ENCODE measurements around the gene KDM4C. TPM values are rescaled to one million over a fixed set of nuclear protein-coding genes. Genes with fewer than 3 reads are reported as not detected.
"Not testable (repeated sequence)": the region's sequence is repeated elsewhere in the genome, so short reads cannot be mapped to it uniquely, and the experiment has no call there.

The KDM4C gene
- total RNA-seq, 4 donors from 2014 or later: 52.1 to 83.6 (median 65.5) TPM

- H3K27ac ChIP-seq: no peak overlapping the region
These were observed 30.6 kb downstream of the KDM4C start for GRCh38 chr9:6788162-6789016.

GRCh38 chr9:6789017-6789338 lies 31.2 kb downstream of the KDM4C start:
- H3K9me3 ChIP-seq; H3K27ac ChIP-seq; intact Hi-C loops (cut with DNase I); DNase-seq; H3K36me3 ChIP-seq; H3K27me3 ChIP-seq; H3K4me3 ChIP-seq (replicated peaks in 1 of 3): not testable (repeated sequence)
- peaks cover 11 to 16% of the 10 kb centered on the region in 2 donors for H3K4me1 ChIP-seq
- 96 to 97% methylated on average over 9 of the region's 9 CpGs for WGBS, 2 donors

More at GRCh38 chr9:6788162-6789016, 30.6 kb downstream of the KDM4C start:
- Histone ChIP-seq H3K9me3 (no peaks in the 10 kb centered on the region), H3K4me3 (replicated peaks in 1 of 3) (no peak overlapping the region), H3K27me3 (no peaks in the 10 kb centered on the region), H3K4me1 (peaks cover 11 to 16% of the 10 kb centered on the region in 2 donors), H3K36me3 (no peaks in the 10 kb centered on the region)
- no peak for DNase-seq
- 64 to 70% methylated on average over 8 of the region's 8 CpGs for WGBS, 2 donors
- no peak for TF ChIP-seq POLR2A (IDR thresholded peaks at IDR 0.05)
- intact Hi-C loops (cut with DNase I): no loop called here

- 92 to 97% methylated on average over 5 of the region's 5 CpGs for WGBS, 2 donors
- Histone ChIP-seq H3K4me1 (peaks cover 11 to 16% of the 10 kb centered on the region in 2 donors), H3K36me3 (peaks cover 5 to 9% of the 10 kb centered on the region in 2 donors), H3K4me3 (replicated peaks in 1 of 3) (no peak overlapping the region), H3K9me3 (no peaks in the 10 kb centered on the region), H3K27me3 (no peaks in the 10 kb centered on the region), H3K27ac (no peak overlapping the region)
- DNase-seq: no peak
- TF ChIP-seq POLR2A (IDR thresholded peaks at IDR 0.05) (no peak), CTCF (IDR thresholded peaks at IDR 0.05) (no peak)
- intact Hi-C loops (cut with DNase I): no loop called here
These were observed 33.1 kb downstream of the KDM4C start for GRCh38 chr9:6790866-6791265.

- DNase-seq: no peak
- intact Hi-C loops (cut with DNase I): no loop called here
- no peaks in the 10 kb centered on the region for H3K9me3 ChIP-seq
- H3K4me3 ChIP-seq (replicated peaks in 1 of 3): no peak overlapping the region
- no peaks in the 10 kb centered on the region for H3K27me3 ChIP-seq
- H3K27ac ChIP-seq: no peak overlapping the region
- H3K4me1 ChIP-seq: peaks cover 3 to 7% of the 10 kb centered on the region in 2 donors
- TF ChIP-seq POLR2A (IDR thresholded peaks at IDR 0.05): no peak
- TF ChIP-seq CTCF (IDR thresholded peaks at IDR 0.05): no peak
- 96 to 100% methylated on average over 3 of the region's 3 CpGs for WGBS, 2 donors
- peaks cover 5 to 9% of the 10 kb centered on the region in 2 donors for H3K36me3 ChIP-seq
These were observed 35.4 kb downstream of the KDM4C start for GRCh38 chr9:6793203-6793602.

- 92 to 94% methylated on average over 1 of the region's 1 CpG for WGBS, 2 donors
- TF ChIP-seq CTCF (IDR thresholded peaks at IDR 0.05) (no peak), POLR2A (IDR thresholded peaks at IDR 0.05) (no peak)
These were observed 37.2 kb downstream of the KDM4C start for GRCh38 chr9:6794936-6795335.

GRCh38 chr9:6802926-6803325 lies 45.2 kb downstream of the KDM4C start:
- intact Hi-C loops (cut with DNase I): no loop called here

More at GRCh38 chr9:6794936-6795335, 37.2 kb downstream of the KDM4C start:
- intact Hi-C loops (cut with DNase I): no loop called here
- Histone ChIP-seq H3K27ac (no peak overlapping the region), H3K36me3 (peaks cover 5 to 9% of the 10 kb centered on the region in 2 donors), H3K27me3 (no peaks in the 10 kb centered on the region), H3K9me3 (no peaks in the 10 kb centered on the region), H3K4me3 (replicated peaks in 1 of 3) (no peak overlapping the region), H3K4me1 (no peaks in the 10 kb centered on the region)
- no peak for DNase-seq

More at GRCh38 chr9:6802926-6803325, 45.2 kb downstream of the KDM4C start:
- Histone ChIP-seq H3K27ac (no peak overlapping the region), H3K27me3 (no peaks in the 10 kb centered on the region), H3K4me3 (replicated peaks in 1 of 3) (no peak overlapping the region), H3K9me3 (no peaks in the 10 kb centered on the region), H3K36me3 (no peaks in the 10 kb centered on the region), H3K4me1 (peaks cover 0 to 5% of the 10 kb centered on the region in 2 donors)
- 83 to 87% methylated on average over 4 of the region's 4 CpGs for WGBS, 2 donors
- no peak for DNase-seq
- no peak for TF ChIP-seq POLR2A (IDR thresholded peaks at IDR 0.05)
- TF ChIP-seq CTCF (IDR thresholded peaks at IDR 0.05): no peak

Measured in thyroid gland (tissue), 4 donors.